Measurements from ENCODE around the gene GRIK2.

GRIK2 gene

GRCh38 chr6:101921829-101922450, 528.4 kb downstream of the GRIK2 start:
- DNase-seq = no peak

- no peak for DNase-seq
These were observed 532.8 kb downstream of the GRIK2 start for GRCh38 chr6:101926149-101926925.

GRCh38 chr6:101931766-101932165, 538.3 kb downstream of the GRIK2 start:
- DNase-seq = no peak

- DNase-seq = no peak
These were observed 539.2 kb downstream of the GRIK2 start for GRCh38 chr6:101932704-101933103.

- no peak for DNase-seq
These were observed 542.2 kb downstream of the GRIK2 start for GRCh38 chr6:101935732-101936131.

- no peak for DNase-seq
These were observed 543.0 kb downstream of the GRIK2 start for GRCh38 chr6:101936516-101936915.

GRCh38 chr6:101937108-101937507, 543.6 kb downstream of the GRIK2 start:
- no peak for DNase-seq

GRCh38 chr6:101940391-101940790, 546.9 kb downstream of the GRIK2 start:
- DNase-seq = no peak

GRCh38 chr6:101956961-101957360, 563.5 kb downstream of the GRIK2 start:
- no peak for DNase-seq

GRCh38 chr6:101961357-101961756, 567.8 kb downstream of the GRIK2 start:
- DNase-seq = no peak

- no peak for DNase-seq
These were observed 587.4 kb downstream of the GRIK2 start for GRCh38 chr6:101980924-101981323.

GRCh38 chr6:101986476-101986875, 593.0 kb downstream of the GRIK2 start:
- DNase-seq = no peak

GRCh38 chr6:101992286-101992685, 598.8 kb downstream of the GRIK2 start:
- no peak for DNase-seq

GRCh38 chr6:101994521-101994920, 601.0 kb downstream of the GRIK2 start:
- DNase-seq = no peak

- no peak for DNase-seq
These were observed 621.9 kb downstream of the GRIK2 start for GRCh38 chr6:102015431-102015830.

GRCh38 chr6:102022281-102022680, 628.8 kb downstream of the GRIK2 start:
- DNase-seq = no peak

- no peak for DNase-seq
These were observed 629.3 kb downstream of the GRIK2 start for GRCh38 chr6:102022803-102023202.

GRCh38 chr6:102023977-102024657, 630.6 kb downstream of the GRIK2 start:
- DNase-seq = no peak

- DNase-seq = no peak
These were observed 633.1 kb downstream of the GRIK2 start for GRCh38 chr6:102026649-102027048.

- no peak for DNase-seq
These were observed 634.7 kb downstream of the GRIK2 start for GRCh38 chr6:102028176-102028575.

- no peak for DNase-seq
These were observed 645.5 kb downstream of the GRIK2 start for GRCh38 chr6:102038964-102039363.

- no peak for DNase-seq
These were observed 645.9 kb downstream of the GRIK2 start for GRCh38 chr6:102039441-102039840.

GRCh38 chr6:102051001-102051400, 657.5 kb downstream of the GRIK2 start:
- DNase-seq = no peak

- no peak for DNase-seq
These were observed 658.2 kb downstream of the GRIK2 start for GRCh38 chr6:102051720-102052119.
